Ovary (tissue), 3 donors: ENCODE results near the gene KRT72.

Experiments used
- POLR2A ChIP-seq: fragments of 450-650 bp; IDR thresholded peaks from one replicate; pipeline ENCODE4 v1.6.1; 2017; ENCODE audit warnings: antibody characterized with exemption, mild to moderate bottlenecking, moderate library complexity
- TF ChIP-seq, protein P1 (sequence below), 3 donors: fragments of 450-650 bp in 2 of 3; fragments of 200-600 bp in 1 of 3; IDR thresholded peaks; one replicate each; pipeline versions ENCODE4 v1.5.1 to v1.8.0; 2016 to 2022; ENCODE audit warnings: antibody characterized with exemption in 3 of 3, mild to moderate bottlenecking in 1 of 3
- donor health status: DM: no; HTN: no; CAD: no.

DNA sequence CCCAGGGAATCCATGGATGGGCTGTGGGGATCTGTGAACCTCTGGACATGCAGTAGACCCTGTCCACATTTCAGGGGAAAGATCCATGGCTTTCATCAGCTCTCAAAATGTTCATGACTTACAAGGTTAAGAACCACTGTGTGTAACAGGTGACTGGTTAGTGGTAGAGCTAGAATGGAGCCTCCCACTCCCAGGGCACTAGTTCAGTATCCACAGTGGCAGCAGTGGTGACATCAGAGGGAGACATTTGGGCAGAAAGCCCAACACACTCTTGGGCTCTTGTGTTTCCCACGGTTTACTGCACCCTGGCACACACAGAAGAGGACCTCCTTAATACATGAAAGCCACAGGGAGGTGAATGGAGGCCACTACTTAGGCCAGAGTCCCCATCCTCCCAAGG is 36.7 kb downstream of the KRT72 start:
- TF ChIP-seq, protein P1, sequence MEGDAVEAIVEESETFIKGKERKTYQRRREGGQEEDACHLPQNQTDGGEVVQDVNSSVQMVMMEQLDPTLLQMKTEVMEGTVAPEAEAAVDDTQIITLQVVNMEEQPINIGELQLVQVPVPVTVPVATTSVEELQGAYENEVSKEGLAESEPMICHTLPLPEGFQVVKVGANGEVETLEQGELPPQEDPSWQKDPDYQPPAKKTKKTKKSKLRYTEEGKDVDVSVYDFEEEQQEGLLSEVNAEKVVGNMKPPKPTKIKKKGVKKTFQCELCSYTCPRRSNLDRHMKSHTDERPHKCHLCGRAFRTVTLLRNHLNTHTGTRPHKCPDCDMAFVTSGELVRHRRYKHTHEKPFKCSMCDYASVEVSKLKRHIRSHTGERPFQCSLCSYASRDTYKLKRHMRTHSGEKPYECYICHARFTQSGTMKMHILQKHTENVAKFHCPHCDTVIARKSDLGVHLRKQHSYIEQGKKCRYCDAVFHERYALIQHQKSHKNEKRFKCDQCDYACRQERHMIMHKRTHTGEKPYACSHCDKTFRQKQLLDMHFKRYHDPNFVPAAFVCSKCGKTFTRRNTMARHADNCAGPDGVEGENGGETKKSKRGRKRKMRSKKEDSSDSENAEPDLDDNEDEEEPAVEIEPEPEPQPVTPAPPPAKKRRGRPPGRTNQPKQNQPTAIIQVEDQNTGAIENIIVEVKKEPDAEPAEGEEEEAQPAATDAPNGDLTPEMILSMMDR (IDR thresholded peaks at IDR 0.05): no peak
- no peak for TF ChIP-seq POLR2A
